ENCODE results near the gene JMJD7.

Gene JMJD7

GRCh38 chr15:41801185-41801584 is 26.7 kb upstream of the JMJD7 start:
- no peak for DNase-seq (ENCODE audit: low spot score)

- DNase-seq (ENCODE audit: low spot score), result no peak
Observed at GRCh38 chr15:41801850-41802455, 25.9 kb upstream of the JMJD7 start.

- no peak for DNase-seq (ENCODE audit: low spot score)
Observed at GRCh38 chr15:41804361-41804760, 23.5 kb upstream of the JMJD7 start.

GRCh38 chr15:41804916-41805666 is 22.8 kb upstream of the JMJD7 start:
- DNase-seq (ENCODE audit: low spot score), result no peak

- DNase-seq (ENCODE audit: low spot score), result no peak
Observed at GRCh38 chr15:41805711-41806110, 22.2 kb upstream of the JMJD7 start.

- DNase-seq (ENCODE audit: low spot score), result peak; percentile 59
Observed at GRCh38 chr15:41806291-41807181, 21.4 kb upstream of the JMJD7 start.

- DNase-seq (ENCODE audit: low spot score), result no peak
Observed at GRCh38 chr15:41809121-41809520, 18.8 kb upstream of the JMJD7 start.

GRCh38 chr15:41809526-41810220 is 18.2 kb upstream of the JMJD7 start:
- DNase-seq (ENCODE audit: low spot score), result no peak

GRCh38 chr15:41810651-41811431 is 17.1 kb upstream of the JMJD7 start:
- DNase-seq (ENCODE audit: low spot score), result no peak

GRCh38 chr15:41811432-41812195 is 16.3 kb upstream of the JMJD7 start:
- DNase-seq (ENCODE audit: low spot score), result peak; percentile 87

- peak; percentile 64 for DNase-seq (ENCODE audit: low spot score)
Observed at GRCh38 chr15:41812820-41813375, 15.0 kb upstream of the JMJD7 start.

- no peak for DNase-seq (ENCODE audit: low spot score)
Observed at GRCh38 chr15:41813426-41813825, 14.5 kb upstream of the JMJD7 start.

- DNase-seq (ENCODE audit: low spot score), result no peak
Observed at GRCh38 chr15:41814534-41814933, 13.4 kb upstream of the JMJD7 start.

- DNase-seq (ENCODE audit: low spot score), result no peak
Observed at GRCh38 chr15:41816788-41817187, 11.1 kb upstream of the JMJD7 start.

- DNase-seq (ENCODE audit: low spot score), result no peak
Observed at GRCh38 chr15:41817327-41817726, 10.6 kb upstream of the JMJD7 start.

GRCh38 chr15:41817781-41818180 is 10.1 kb upstream of the JMJD7 start:
- no peak for DNase-seq (ENCODE audit: low spot score)

GRCh38 chr15:41819455-41820050 is 8.3 kb upstream of the JMJD7 start:
- DNase-seq (ENCODE audit: low spot score), result no peak

GRCh38 chr15:41820791-41821423 is 7.0 kb upstream of the JMJD7 start:
- DNase-seq (ENCODE audit: low spot score), result no peak

GRCh38 chr15:41821831-41822230 is 6.1 kb upstream of the JMJD7 start:
- DNase-seq (ENCODE audit: low spot score), result no peak
